ENCODE measurements around the gene MTCL3.

Gene MTCL3

GRCh38 chr6:127547215-127547614, 28.1 kb upstream of the MTCL3 start:
- H3K27ac ChIP-seq (ENCODE audit: extremely low read length, insufficient read depth, low read length) = no peak overlapping the region
- 0% methylated on average over 1 of the region's 1 CpG for WGBS (ENCODE audit: low lambda C conversion rate)
- H3K9ac ChIP-seq (ENCODE audit: insufficient read depth, low read depth, low read length) = no peak overlapping the region
- intact Hi-C loops (cut with micrococcal nuclease; ENCODE audit: unreplicated experiment) (loop anchor here (1.0 to 10.0 kb wide), 3 partner anchors 82 to 362 kb away; no protein-coding TSS in a partner anchor), in situ Hi-C loops (cut with HindIII; ENCODE audit: extremely low pct_ligation_motif_present, low pct_unique_long_range_greater_than_20kb) (no loop called here)
- POLR2A ChIA-PET = no interaction called here
- no peaks in the 10 kb centered on the region for H3K9me3 ChIP-seq (ENCODE audit: low read length)
- no peak overlapping the region for H3K4me3 ChIP-seq (replicated peaks in 1 of 3; ENCODE audit: insufficient read depth in 1 of 3, low read depth in 2 of 3, low read length in 3 of 3)
- CTCF ChIA-PET (ENCODE audit: low intra/inter-chr PET ratio, low total read pairs) = interaction anchor here (1.4 kb wide), 1 partner anchor 82 kb away, joined by 6 read pairs; no protein-coding TSS in a partner anchor
- DNase-seq (ENCODE audit: low spot score) (no peak), FAIRE-seq (no peak), ATAC-seq (peak; percentile 69)
- H3K79me2 ChIP-seq (ENCODE audit: insufficient read depth, low read length) = no peaks in the 10 kb centered on the region
- H3K27me3 ChIP-seq (ENCODE audit: control insufficient read depth in 1 of 2, insufficient read depth in 2 of 2, low read length in 2 of 2) = no peaks in the 10 kb centered on the region
- no peaks in the 10 kb centered on the region for H3K36me3 ChIP-seq (replicated peaks in 1 of 2; ENCODE audit: control insufficient read depth in 1 of 2, insufficient read depth in 2 of 2, low read length in 2 of 2)
- H2AFZ ChIP-seq (ENCODE audit: low read length) = no peak overlapping the region
- no peaks in the 10 kb centered on the region for H3K4me1 ChIP-seq (ENCODE audit: insufficient read depth, low read length)
- BruUV-seq (replicated peaks) = no TSS peak
- no peak overlapping the region for H3K4me2 ChIP-seq (ENCODE audit: low read depth, low read length)
- TF ChIP-seq, protein P1, sequence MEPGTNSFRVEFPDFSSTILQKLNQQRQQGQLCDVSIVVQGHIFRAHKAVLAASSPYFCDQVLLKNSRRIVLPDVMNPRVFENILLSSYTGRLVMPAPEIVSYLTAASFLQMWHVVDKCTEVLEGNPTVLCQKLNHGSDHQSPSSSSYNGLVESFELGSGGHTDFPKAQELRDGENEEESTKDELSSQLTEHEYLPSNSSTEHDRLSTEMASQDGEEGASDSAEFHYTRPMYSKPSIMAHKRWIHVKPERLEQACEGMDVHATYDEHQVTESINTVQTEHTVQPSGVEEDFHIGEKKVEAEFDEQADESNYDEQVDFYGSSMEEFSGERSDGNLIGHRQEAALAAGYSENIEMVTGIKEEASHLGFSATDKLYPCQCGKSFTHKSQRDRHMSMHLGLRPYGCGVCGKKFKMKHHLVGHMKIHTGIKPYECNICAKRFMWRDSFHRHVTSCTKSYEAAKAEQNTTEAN (CRISPR knock-in tag; conservative IDR thresholded peaks at IDR 0.05) = no peak
- TF ChIP-seq ZNF264 (CRISPR knock-in tag; IDR thresholded peaks at IDR 0.05) = no peak
- peak; percentile 35; the same call in 1 of the 2 replicates for TF ChIP-seq STAG1 (CRISPR knock-in tag; IDR thresholded peaks at IDR 0.05)
- TF ChIP-seq, protein P2, sequence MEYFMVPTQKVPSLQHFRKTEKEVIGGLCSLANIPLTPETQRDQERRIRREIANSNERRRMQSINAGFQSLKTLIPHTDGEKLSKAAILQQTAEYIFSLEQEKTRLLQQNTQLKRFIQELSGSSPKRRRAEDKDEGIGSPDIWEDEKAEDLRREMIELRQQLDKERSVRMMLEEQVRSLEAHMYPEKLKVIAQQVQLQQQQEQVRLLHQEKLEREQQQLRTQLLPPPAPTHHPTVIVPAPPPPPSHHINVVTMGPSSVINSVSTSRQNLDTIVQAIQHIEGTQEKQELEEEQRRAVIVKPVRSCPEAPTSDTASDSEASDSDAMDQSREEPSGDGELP (IDR thresholded peaks at IDR 0.05; ENCODE audit: borderline replicate concordance, low read depth) = no peak
- TF ChIP-seq CTCF (CRISPR knock-in tag; IDR thresholded peaks at IDR 0.05) = peak; percentile 39
- H4K20me1 ChIP-seq (ENCODE audit: insufficient read depth, low read length) = no peaks in the 10 kb centered on the region

Data from HepG2 (cell line).